Fibroblast of lung (primary cell): ENCODE data around the gene EFCAB5. TPM values are rescaled to one million over a fixed set of nuclear protein-coding genes. Genes with fewer than 3 reads are reported as not detected.

Experiments
- DNase-seq, 2 donors: peaks; one replicate each; pipeline versions ENCODE4 v3.0.0 to v3.0.0-alpha.2; 2010; ENCODE audit warnings: low read depth in 2 of 2
- H2AFZ ChIP-seq: 2 replicates; pipeline ENCODE4 v1.5.1; 2012; ENCODE audit warnings: low read length, control low read depth, inconsistent platforms
- H3K27ac ChIP-seq: 2 replicates; pipeline ENCODE4 v1.5.1; 2011; ENCODE audit warnings: low read length, control low read depth; ENCODE audit not compliant: insufficient read depth
- H3K27me3 ChIP-seq: 2 replicates; pipeline ENCODE4 v1.5.1; 2011; ENCODE audit warnings: mild to moderate bottlenecking, low read length; ENCODE audit not compliant: control insufficient read depth, insufficient read depth
- H3K36me3 ChIP-seq: 2 replicates; pipeline ENCODE4 v1.5.1; 2011; ENCODE audit warnings: low read length; ENCODE audit not compliant: control insufficient read depth, insufficient read depth
- H3K4me1 ChIP-seq: 2 replicates; pipeline ENCODE4 v1.5.1; 2011; ENCODE audit warnings: low read length; ENCODE audit not compliant: control insufficient read depth, insufficient read depth; ENCODE audit errors: extremely low read depth
- H3K4me2 ChIP-seq: 2 replicates; pipeline ENCODE4 v1.5.1; 2011; ENCODE audit warnings: low read length, control low read depth; ENCODE audit not compliant: insufficient read depth; ENCODE audit errors: extremely low read depth
- H3K4me3 ChIP-seq, 4 experiments: fragments of 200-600 bp in 1 of 4; sonication (generic) in 1 of 4; replicated peaks in 1 of 4; 2 replicates each; pipeline ENCODE4 v1.5.1; 2011 to 2016; ENCODE audit warnings: low read length in 4 of 4, low read depth in 3 of 4, mild to moderate bottlenecking in 3 of 4, control low read depth in 2 of 4, inconsistent platforms in 1 of 4, mixed read lengths in 1 of 4; ENCODE audit not compliant: insufficient read depth in 1 of 4; ENCODE audit errors: control extremely low read depth in 1 of 4
- H3K79me2 ChIP-seq: 2 replicates; pipeline ENCODE4 v1.5.1; 2012; ENCODE audit warnings: mild to moderate bottlenecking, low read length, inconsistent platforms; ENCODE audit not compliant: control insufficient read depth, insufficient read depth
- H3K9ac ChIP-seq: 2 replicates; pipeline ENCODE4 v1.5.1; 2011; ENCODE audit warnings: mild to moderate bottlenecking, low read length, control low read depth; ENCODE audit not compliant: insufficient read depth
- H3K9me3 ChIP-seq: 2 replicates; pipeline ENCODE4 v1.5.1; 2012; ENCODE audit warnings: low read depth, low read length; ENCODE audit not compliant: control insufficient read depth, insufficient read depth
- H4K20me1 ChIP-seq: 2 replicates; pipeline ENCODE4 v1.5.1; 2011; ENCODE audit warnings: low read length; ENCODE audit not compliant: control insufficient read depth, insufficient read depth; ENCODE audit errors: extremely low read depth
- CTCF ChIP-seq, 2 donors: IDR thresholded peaks in 1 of 2; conservative IDR thresholded peaks in 1 of 2; 1 replicate in 1 of 2; 2 replicates in 1 of 2; pipeline ENCODE4 v1.5.1; 2011 to 2012; ENCODE audit warnings: low read length in 2 of 2, control low read depth in 1 of 2, inconsistent platforms in 1 of 2, low read depth in 1 of 2, mild to moderate bottlenecking in 1 of 2
- EZH2 ChIP-seq: IDR thresholded peaks from 2 replicates; pipeline ENCODE4 v1.5.1; 2012; ENCODE audit warnings: low read length, control low read depth, mild to moderate bottlenecking; ENCODE audit errors: missing control alignments
- polyA plus RNA-seq, 2 donors: library from polyadenylated mRNA; depleted of rRNA in 1 of 2; stranded (reverse) in 1 of 2; unstranded in 1 of 2; fragments of >200 nt; gene quantifications; 2 replicates each; pipeline ENCODE4 v1.2.1, GENCODE V29; 2011 to 2012; ENCODE audit warnings: missing spikeins in 1 of 2
- total RNA-seq: library from RNA; depleted of rRNA; stranded (reverse); fragments of >200 nt; gene quantifications from 2 replicates; pipeline ENCODE4 v1.2.1, GENCODE V29; 2014

The EFCAB5 gene
- total and polyA plus RNA-seq, 2 donors (not counting 1 experiment from before 2014, with no cell fraction given), result 0.14 to 0.66 TPM

- Histone ChIP-seq H3K27ac (no peak overlapping the region), H3K4me2 (no peak overlapping the region), H3K36me3 (no peaks in the 10 kb centered on the region), H3K27me3 (no peaks in the 10 kb centered on the region), H3K9me3 (no peaks in the 10 kb centered on the region), H4K20me1 (no peaks in the 10 kb centered on the region), H3K79me2 (peaks cover 15% of the 10 kb centered on the region), H3K4me3 (no peak overlapping the region), H2AFZ (no peak overlapping the region), H3K4me1 (peaks cover 1% of the 10 kb centered on the region), H3K9ac (no peak overlapping the region)
- DNase-seq, result peak in 1 of 2 donors; percentile 33
- no peak for TF ChIP-seq EZH2
- no peak for TF ChIP-seq CTCF (conservative IDR thresholded peaks at IDR 0.05 in 1 of 2, IDR thresholded peaks at IDR 0.05 in 1 of 2; ENCODE audit: low read depth in 1 of 2, low read length in 2 of 2)
Observed at GRCh38 chr17:30113213-30113612, 171.8 kb downstream of the EFCAB5 start.

GRCh38 chr17:30116345-30116660 lies 174.9 kb downstream of the EFCAB5 start:
- Histone ChIP-seq H3K4me2 (peak overlapping the region; percentile 91), H3K36me3 (peaks cover 2% of the 10 kb centered on the region), H2AFZ (peak overlapping the region; percentile 90), H4K20me1 (no peaks in the 10 kb centered on the region), H3K9ac (peak overlapping the region; percentile 100), H3K27ac (peak overlapping the region; percentile 100), H3K27me3 (no peaks in the 10 kb centered on the region), H3K9me3 (no peaks in the 10 kb centered on the region), H3K4me1 (peaks cover 2% of the 10 kb centered on the region), H3K4me3 (peak overlapping the region; percentile 89 to 99 (median 96)), H3K79me2 (peaks cover 46% of the 10 kb centered on the region)
- TF ChIP-seq CTCF (conservative IDR thresholded peaks at IDR 0.05 in 1 of 2, IDR thresholded peaks at IDR 0.05 in 1 of 2; ENCODE audit: low read depth in 1 of 2, low read length in 2 of 2) (no peak), EZH2 (no peak)
- no peak for DNase-seq

GRCh38 chr17:30116661-30117551 lies 175.5 kb downstream of the EFCAB5 start, which contains the start of gene NSRP1:
Gene NSRP1, plus strand, starts transcription at chr17:30116816. Its CDS starts 28 bp downstream, at chr17:30116844.
- no peaks in the 10 kb centered on the region for H3K27me3 ChIP-seq
- H3K27ac ChIP-seq, result peak within 1 kb of the TSS; percentile 100
- no peaks in the 10 kb centered on the region for H4K20me1 ChIP-seq
- peaks cover 2% of the 10 kb centered on the region for H3K36me3 ChIP-seq
- peaks cover 50% of the 10 kb centered on the region for H3K79me2 ChIP-seq
- H3K9ac ChIP-seq, result peak within 1 kb of the TSS; percentile 100
- peak within 1 kb of the TSS; percentile 90 for H2AFZ ChIP-seq
- DNase-seq, result peak; percentile 93 to 95
- H3K4me2 ChIP-seq, result peak within 1 kb of the TSS; percentile 91
- TF ChIP-seq EZH2 (no peak), CTCF (conservative IDR thresholded peaks at IDR 0.05 in 1 of 2, IDR thresholded peaks at IDR 0.05 in 1 of 2; ENCODE audit: low read depth in 1 of 2, low read length in 2 of 2) (no peak)
- no peaks in the 10 kb centered on the region for H3K9me3 ChIP-seq
- H3K4me3 ChIP-seq, result peak within 1 kb of the TSS; percentile 89 to 99 (median 96)
- peaks cover 2% of the 10 kb centered on the region for H3K4me1 ChIP-seq
